Measurements from ENCODE around the gene CCDC122.

DNA sequence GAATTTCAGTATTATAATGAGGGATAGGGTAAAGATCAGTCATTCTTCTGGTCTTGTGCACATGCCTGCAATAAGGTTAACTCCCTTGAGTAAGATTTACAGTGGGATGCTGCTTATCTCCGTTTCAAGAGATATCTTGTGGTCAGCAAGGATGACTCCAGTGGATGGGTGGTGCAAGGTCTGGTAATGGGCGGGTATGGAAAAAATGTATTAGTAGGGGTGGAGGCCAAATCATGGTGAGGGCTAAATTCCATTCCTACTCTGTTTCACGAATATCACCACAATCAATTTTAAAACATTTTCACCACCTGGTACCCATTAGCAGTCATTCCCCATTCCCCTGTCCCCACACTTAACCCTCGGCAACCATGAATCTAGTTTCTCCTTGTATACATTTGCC, 40.6 kb downstream of the CCDC122 start:
- TF ChIP-seq, protein P1, sequence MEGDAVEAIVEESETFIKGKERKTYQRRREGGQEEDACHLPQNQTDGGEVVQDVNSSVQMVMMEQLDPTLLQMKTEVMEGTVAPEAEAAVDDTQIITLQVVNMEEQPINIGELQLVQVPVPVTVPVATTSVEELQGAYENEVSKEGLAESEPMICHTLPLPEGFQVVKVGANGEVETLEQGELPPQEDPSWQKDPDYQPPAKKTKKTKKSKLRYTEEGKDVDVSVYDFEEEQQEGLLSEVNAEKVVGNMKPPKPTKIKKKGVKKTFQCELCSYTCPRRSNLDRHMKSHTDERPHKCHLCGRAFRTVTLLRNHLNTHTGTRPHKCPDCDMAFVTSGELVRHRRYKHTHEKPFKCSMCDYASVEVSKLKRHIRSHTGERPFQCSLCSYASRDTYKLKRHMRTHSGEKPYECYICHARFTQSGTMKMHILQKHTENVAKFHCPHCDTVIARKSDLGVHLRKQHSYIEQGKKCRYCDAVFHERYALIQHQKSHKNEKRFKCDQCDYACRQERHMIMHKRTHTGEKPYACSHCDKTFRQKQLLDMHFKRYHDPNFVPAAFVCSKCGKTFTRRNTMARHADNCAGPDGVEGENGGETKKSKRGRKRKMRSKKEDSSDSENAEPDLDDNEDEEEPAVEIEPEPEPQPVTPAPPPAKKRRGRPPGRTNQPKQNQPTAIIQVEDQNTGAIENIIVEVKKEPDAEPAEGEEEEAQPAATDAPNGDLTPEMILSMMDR (IDR thresholded peaks at IDR 0.05): no peak
- TF ChIP-seq POLR2A (IDR thresholded peaks at IDR 0.05): no peak

Measured in suprapubic skin (tissue), 3 donors.